ENCODE results near the gene MYO10. TPM values are rescaled to one million over a fixed set of nuclear protein-coding genes. Genes with fewer than 3 reads are reported as not detected.

Gene MYO10
- total and polyA plus RNA-seq, 2 experiments from 2014 or later = 119 to 276 TPM

- TF ChIP-seq NANOG (IDR thresholded peaks at IDR 0.05; ENCODE audit: borderline replicate concordance) (no peak), EZH2 (IDR thresholded peaks at IDR 0.05; ENCODE audit: low read depth, unreplicated experiment) (no peak), STAT1 (IDR thresholded peaks at IDR 0.05; ENCODE audit: unreplicated experiment) (no peak), CREB1 (CRISPR knock-in tag; IDR thresholded peaks at IDR 0.05; ENCODE audit: low read depth) (no peak), EZH2phosphoT487 (IDR thresholded peaks at IDR 0.05; ENCODE audit: unreplicated experiment) (no peak), REST (IDR thresholded peaks at IDR 0.05; ENCODE audit: unreplicated experiment) (no peak), POLR2AphosphoS5 (IDR thresholded peaks at IDR 0.05; ENCODE audit: low read depth) (no peak), ZNF114 (CRISPR knock-in tag; IDR thresholded peaks at IDR 0.05) (no peak)
Measured at GRCh38 chr5:16679190-16679589, 256.9 kb downstream of the MYO10 start (continued).

GRCh38 chr5:16675806-16676205, 260.3 kb downstream of the MYO10 start:
- peaks cover 97% of the 10 kb centered on the region for H3K36me3 Mint-ChIP-seq (ENCODE audit: low read depth)
- no peak for TF ChIP-seq REST (IDR thresholded peaks at IDR 0.05; ENCODE audit: unreplicated experiment)
- TF ChIP-seq EZH2 (IDR thresholded peaks at IDR 0.05; ENCODE audit: low read depth, unreplicated experiment) = no peak
- no peak for TF ChIP-seq POLR2AphosphoS5 (IDR thresholded peaks at IDR 0.05; ENCODE audit: low read depth)
- TF ChIP-seq EZH2phosphoT487 (IDR thresholded peaks at IDR 0.05; ENCODE audit: unreplicated experiment) = no peak
- no peak for TF ChIP-seq JUNB (IDR thresholded peaks at IDR 0.05; ENCODE audit: unreplicated experiment)
- no peak for TF ChIP-seq CTCF (conservative IDR thresholded peaks at IDR 0.05; ENCODE audit: low read depth in 2 of 2)
- no peak for TF ChIP-seq ZNF114 (CRISPR knock-in tag; IDR thresholded peaks at IDR 0.05)
- no peak for TF ChIP-seq STAT1 (IDR thresholded peaks at IDR 0.05; ENCODE audit: unreplicated experiment)
- no peak for TF ChIP-seq CREB1 (CRISPR knock-in tag; IDR thresholded peaks at IDR 0.05; ENCODE audit: low read depth)
- TF ChIP-seq ETS1 (IDR thresholded peaks at IDR 0.05) = no peak
- no peak for TF ChIP-seq NANOG (IDR thresholded peaks at IDR 0.05; ENCODE audit: borderline replicate concordance)
- no peak for TF ChIP-seq ZNF331 (CRISPR knock-in tag; IDR thresholded peaks at IDR 0.05; ENCODE audit: low read depth)

More at GRCh38 chr5:16675806-16676205, 260.3 kb downstream of the MYO10 start:
- H3F3A ChIP-seq (replicated peaks; ENCODE audit: low read depth) = 0 out of 2 replicates have a peak, but pooled peaks cover 22% of the 10 kb centered on the region
- no peak overlapping the region for H3K27ac Mint-ChIP-seq
- peaks cover 3% of the 10 kb centered on the region; the same call in 1 of the 2 replicates for H3K79me2 ChIP-seq (replicated peaks; ENCODE audit: insufficient read depth)
- peaks cover 5% of the 10 kb centered on the region for H3K27me3 Mint-ChIP-seq (ENCODE audit: insufficient read depth, low read depth, poor library complexity)
- no peaks in the 10 kb centered on the region for H3K4me1 Mint-ChIP-seq
- H3K9me2 ChIP-seq (ENCODE audit: insufficient read depth) = no peaks in the 10 kb centered on the region
- no peaks in the 10 kb centered on the region for H3K4me1 ChIP-seq (ENCODE audit: insufficient read depth)
- H3K9me3 Mint-ChIP-seq = no peaks in the 10 kb centered on the region
- H3K27me3 ChIP-seq (ENCODE audit: insufficient read depth) = no peaks in the 10 kb centered on the region
- DNase-seq (ENCODE audit: low spot score) (no peak), ATAC-seq (no peak)
- H3K27ac ChIP-seq (ENCODE audit: low read depth) = no peak overlapping the region; the same call in 1 of the 2 replicates
- peaks cover 95% of the 10 kb centered on the region for H3K36me3 ChIP-seq (ENCODE audit: insufficient read depth)
- H3K4me3 Mint-ChIP-seq = no peak overlapping the region
- peaks cover 4% of the 10 kb centered on the region for H4K20me1 ChIP-seq (replicated peaks; ENCODE audit: insufficient read depth)
- no peak overlapping the region for H2AFZ ChIP-seq
- no peak overlapping the region for H3K4me2 ChIP-seq
- H3K4me3 ChIP-seq = no peak overlapping the region

All from GM23338 (cell line).